GM12892 (cell line): ENCODE measurements around the gene BFSP1. TPM values are rescaled to one million over a fixed set of nuclear protein-coding genes. Genes with fewer than 3 reads are reported as not detected.

Source experiments
- DNase-seq: peaks from one replicate; pipeline ENCODE4 v3.0.0; 2011; ENCODE audit not compliant: insufficient read length
- FAIRE-seq: peaks from 2 replicates; lab custom pipeline; 2011; peaks lifted over from hg19 to GRCh38; lab: Jason Lieb, UNC
- POLR2A ChIP-seq: IDR thresholded peaks from 2 replicates; pipeline ENCODE4 v1.6.1; 2011; ENCODE audit warnings: low read depth, low read length, control low read depth
- POLR2AphosphoS5 ChIP-seq: IDR thresholded peaks from 2 replicates; pipeline ENCODE4 v1.6.1; 2011; ENCODE audit warnings: low read depth, low read length, control low read depth
- TAF1 ChIP-seq: IDR thresholded peaks from 2 replicates; pipeline ENCODE4 v1.6.1; 2011; ENCODE audit warnings: low read depth, mild to moderate bottlenecking, control low read depth, low read length, borderline replicate concordance
- polyA plus RNA-seq: library from polyadenylated mRNA; unstranded; fragments of >200 nt; gene quantifications from one replicate; pipeline ENCODE4 v1.2.1, GENCODE V29; 2012; ENCODE audit warnings: missing spikeins, inconsistent platforms; ENCODE audit not compliant: missing spikeins

BFSP1 gene
- polyA plus RNA-seq: not detected

GRCh38 chr20:17530716-17531664, at the start of gene BFSP1:
Gene BFSP1 (minus strand): TSS chr20:17531379. CDS start chr20:17531329, 50 bp downstream.
- FAIRE-seq (peak; percentile 27), DNase-seq (peak; percentile 36)
- no peak for TF ChIP-seq POLR2AphosphoS5
- no peak for TF ChIP-seq TAF1
- TF ChIP-seq POLR2A: no peak

GRCh38 chr20:17580895-17581294, 49.7 kb upstream of the BFSP1 start:
- no peak for FAIRE-seq
- DNase-seq: no peak
- TF ChIP-seq POLR2AphosphoS5 (no peak), POLR2A (no peak), TAF1 (no peak)

GRCh38 chr20:17579369-17580039, 48.3 kb upstream of the BFSP1 start:
- no peak for TF ChIP-seq TAF1
- no peak for TF ChIP-seq POLR2AphosphoS5
- no peak for TF ChIP-seq POLR2A
- no peak for DNase-seq
- FAIRE-seq: no peak

GRCh38 chr20:17576215-17576614, 45.0 kb upstream of the BFSP1 start:
- no peak for FAIRE-seq
- no peak for TF ChIP-seq POLR2A
- no peak for TF ChIP-seq POLR2AphosphoS5
- no peak for TF ChIP-seq TAF1
- DNase-seq: no peak

- TF ChIP-seq TAF1 (no peak), POLR2A (no peak)
- no peak for FAIRE-seq
- DNase-seq: no peak
Observed at GRCh38 chr20:17573463-17573862, 42.3 kb upstream of the BFSP1 start.

- TF ChIP-seq TAF1: no peak
- TF ChIP-seq POLR2AphosphoS5: no peak
- TF ChIP-seq POLR2A: no peak
- DNase-seq (no peak), FAIRE-seq (no peak)
Observed at GRCh38 chr20:17572034-17572638, 41.0 kb upstream of the BFSP1 start.

- TF ChIP-seq TAF1 (no peak), POLR2A (no peak), POLR2AphosphoS5 (no peak)
- DNase-seq (no peak), FAIRE-seq (no peak)
Observed at GRCh38 chr20:17571153-17571527, 40.0 kb upstream of the BFSP1 start.

- TF ChIP-seq POLR2AphosphoS5 (no peak), TAF1 (no peak), POLR2A (no peak)
- FAIRE-seq (no peak), DNase-seq (peak; percentile 7)
Observed at GRCh38 chr20:17570347-17571152, 39.4 kb upstream of the BFSP1 start.

GRCh38 chr20:17569616-17570346, 38.6 kb upstream of the BFSP1 start, which contains the start of gene DSTN:
Gene DSTN (plus strand): TSS chr20:17570075. CDS start chr20:17570209, 134 bp downstream.
- FAIRE-seq (peak; percentile 98), DNase-seq (peak; percentile 89)
- TF ChIP-seq TAF1: no peak
- TF ChIP-seq POLR2AphosphoS5: no peak
- TF ChIP-seq POLR2A: peak; percentile 57; the same call in 1 of the 2 replicates
